GM23338 (cell line): ENCODE results near the gene RPL36A. TPM values are rescaled to one million over a fixed set of nuclear protein-coding genes. Genes with fewer than 3 reads are reported as not detected.

Experiments
- ATAC-seq: fragments of 200-7000 bp; cut with Tn5 transposase; 3 replicates; pipeline ENCODE4 v1.9.1; 2020
- DNase-seq: peaks from one replicate; pipeline ENCODE4 v3.0.0-alpha.2; 2015; ENCODE audit warnings: low spot score
- H2AFZ ChIP-seq: fragments of 200-600 bp; sonication (generic); 2 replicates; pipeline ENCODE4 v1.8.0; 2016; ENCODE audit warnings: antibody characterized with exemption, mild to moderate bottlenecking, moderate library complexity
- H3F3A ChIP-seq: fragments of 200-600 bp; sonication (generic); replicated peaks from 2 replicates; pipeline ENCODE4 v1.8.0; 2017; ENCODE audit warnings: antibody characterized with exemption, mixed run types, low read depth
- H3K27ac ChIP-seq: fragments of 200-600 bp; sonication (generic); 2 replicates; pipeline ENCODE4 v1.6.1; 2016; ENCODE audit warnings: low read depth
- H3K27me3 ChIP-seq: fragments of 200-600 bp; sonication (generic); 2 replicates; pipeline ENCODE4 v1.8.0; 2016; ENCODE audit warnings: mild to moderate bottlenecking, mixed run types, moderate library complexity; ENCODE audit not compliant: insufficient read depth
- H3K36me3 ChIP-seq: fragments of 200-600 bp; sonication (generic); 2 replicates; pipeline ENCODE4 v1.8.0; 2016; ENCODE audit warnings: mild to moderate bottlenecking; ENCODE audit not compliant: insufficient read depth
- H3K4me1 ChIP-seq: fragments of 200-600 bp; sonication (generic); 2 replicates; pipeline ENCODE4 v1.8.0; 2016; ENCODE audit warnings: mild to moderate bottlenecking, moderate library complexity; ENCODE audit not compliant: insufficient read depth
- H3K4me2 ChIP-seq: fragments of 200-600 bp; sonication (generic); 2 replicates; pipeline ENCODE4 v1.7.1; 2017; ENCODE audit warnings: mixed run types
- H3K4me3 ChIP-seq: fragments of 200-600 bp; sonication (generic); 2 replicates; pipeline ENCODE4 v1.6.1; 2016; ENCODE audit warnings: mixed run types
- H3K79me2 ChIP-seq: fragments of 200-600 bp; sonication (generic); replicated peaks from 2 replicates; pipeline ENCODE4 v1.8.0; 2017; ENCODE audit warnings: mild to moderate bottlenecking; ENCODE audit not compliant: insufficient read depth
- H3K9me2 ChIP-seq: fragments of 200-600 bp; sonication (generic); 2 replicates; pipeline ENCODE4 v1.8.0; 2017; ENCODE audit not compliant: insufficient read depth
- H4K20me1 ChIP-seq: fragments of 200-600 bp; sonication (generic); replicated peaks from 2 replicates; pipeline ENCODE4 v1.8.0; 2017; ENCODE audit warnings: mild to moderate bottlenecking; ENCODE audit not compliant: insufficient read depth
- H3K27ac Mint-ChIP-seq: 2 replicates; pipeline ENCODE4 v1.8.0; 2020; ENCODE audit warnings: inconsistent platforms, mild to moderate bottlenecking, moderate library complexity, mixed read lengths
- H3K27me3 Mint-ChIP-seq: 3 replicates; pipeline ENCODE4 v1.8.0; 2022; ENCODE audit warnings: low read depth, mild to moderate bottlenecking, moderate library complexity, mixed read lengths, inconsistent platforms; ENCODE audit not compliant: insufficient read depth, poor library complexity
- H3K36me3 Mint-ChIP-seq: 3 replicates; pipeline ENCODE4 v1.8.0; 2021; ENCODE audit warnings: low read depth, mild to moderate bottlenecking, inconsistent platforms, moderate library complexity, mixed read lengths
- H3K4me1 Mint-ChIP-seq: 3 replicates; pipeline ENCODE4 v1.8.0; 2020; ENCODE audit warnings: mild to moderate bottlenecking, inconsistent platforms, mixed read lengths
- H3K4me3 Mint-ChIP-seq: 3 replicates; pipeline ENCODE4 v1.8.0; 2021; ENCODE audit warnings: moderate library complexity, mild to moderate bottlenecking, inconsistent platforms, mixed read lengths
- H3K9me3 Mint-ChIP-seq: 3 replicates; pipeline ENCODE4 v1.8.0; 2020; ENCODE audit warnings: moderate library complexity, mild to moderate bottlenecking, inconsistent platforms, mixed read lengths
- CREB1 ChIP-seq: fragments of 250-450 bp; sonication (Bioruptor Pico); IDR thresholded peaks from 2 replicates; pipeline ENCODE4 v1.5.0; 2020; ENCODE audit warnings: low read depth, mild to moderate bottlenecking, moderate library complexity
- EZH2 ChIP-seq: fragments of 200-600 bp; sonication (generic); IDR thresholded peaks from one replicate; pipeline ENCODE4 v1.8.0; 2017; ENCODE audit warnings: antibody characterized with exemption, mild to moderate bottlenecking, low read depth; ENCODE audit not compliant: unreplicated experiment
- JUNB ChIP-seq: IDR thresholded peaks from one replicate; pipeline ENCODE4 v1.6.1; 2016; ENCODE audit warnings: antibody characterized with exemption; ENCODE audit not compliant: unreplicated experiment
- NANOG ChIP-seq: IDR thresholded peaks from 2 replicates; pipeline ENCODE4 v1.6.1; 2016; ENCODE audit warnings: antibody characterized with exemption, borderline replicate concordance
- POLR2AphosphoS5 ChIP-seq: IDR thresholded peaks from 2 replicates; pipeline ENCODE4 v1.6.1; 2016; ENCODE audit warnings: antibody characterized with exemption, low read depth
- ZNF114 ChIP-seq: fragments of 250-450 bp; sonication (Bioruptor Pico); IDR thresholded peaks from 2 replicates; pipeline ENCODE4 v1.5.0; 2020; ENCODE audit warnings: mild to moderate bottlenecking, moderate library complexity
- ZNF331 ChIP-seq: fragments of 250-450 bp; sonication (Bioruptor Pico); IDR thresholded peaks from 2 replicates; pipeline ENCODE4 v1.5.0; 2020; ENCODE audit warnings: low read depth, mild to moderate bottlenecking, moderate library complexity
- polyA plus RNA-seq: library from polyadenylated mRNA; unstranded; fragments of >200 nt; fragmentation: Nextera tagmentation; extraction: Ambion mirVana; gene quantifications from 2 replicates; pipeline ENCODE4 v1.2.1, GENCODE V29; 2016
- total RNA-seq: library from RNA; depleted of rRNA; stranded (reverse); fragments of >200 nt; shearing (Covaris generic); gene quantifications from 2 replicates; pipeline ENCODE4 v1.2.3, GENCODE V29; 2014
- TF ChIP-seq, protein P1 (sequence below): fragments of 250-450 bp; sonication (Bioruptor Pico); IDR thresholded peaks from 2 replicates; pipeline ENCODE4 v1.5.0; 2020; ENCODE audit warnings: mild to moderate bottlenecking, moderate library complexity
- TF ChIP-seq, protein P2 (sequence below), 2 experiments: fragments of 200-600 bp in 1 of 2; sonication (generic) in 1 of 2; conservative IDR thresholded peaks; 2 replicates each; pipeline versions ENCODE4 v1.5.1 to v1.6.1; 2016 to 2017; ENCODE audit warnings: antibody characterized with exemption in 2 of 2, low read depth in 2 of 2, mild to moderate bottlenecking in 2 of 2, moderate library complexity in 1 of 2
- TF ChIP-seq, protein P3 (sequence below): IDR thresholded peaks from 2 replicates; pipeline ENCODE4 v1.6.1; 2016; ENCODE audit warnings: antibody characterized with exemption

Gene RPL36A
- total and polyA plus RNA-seq, 2 experiments from 2014 or later = 901 to 1,348 TPM

DNA sequence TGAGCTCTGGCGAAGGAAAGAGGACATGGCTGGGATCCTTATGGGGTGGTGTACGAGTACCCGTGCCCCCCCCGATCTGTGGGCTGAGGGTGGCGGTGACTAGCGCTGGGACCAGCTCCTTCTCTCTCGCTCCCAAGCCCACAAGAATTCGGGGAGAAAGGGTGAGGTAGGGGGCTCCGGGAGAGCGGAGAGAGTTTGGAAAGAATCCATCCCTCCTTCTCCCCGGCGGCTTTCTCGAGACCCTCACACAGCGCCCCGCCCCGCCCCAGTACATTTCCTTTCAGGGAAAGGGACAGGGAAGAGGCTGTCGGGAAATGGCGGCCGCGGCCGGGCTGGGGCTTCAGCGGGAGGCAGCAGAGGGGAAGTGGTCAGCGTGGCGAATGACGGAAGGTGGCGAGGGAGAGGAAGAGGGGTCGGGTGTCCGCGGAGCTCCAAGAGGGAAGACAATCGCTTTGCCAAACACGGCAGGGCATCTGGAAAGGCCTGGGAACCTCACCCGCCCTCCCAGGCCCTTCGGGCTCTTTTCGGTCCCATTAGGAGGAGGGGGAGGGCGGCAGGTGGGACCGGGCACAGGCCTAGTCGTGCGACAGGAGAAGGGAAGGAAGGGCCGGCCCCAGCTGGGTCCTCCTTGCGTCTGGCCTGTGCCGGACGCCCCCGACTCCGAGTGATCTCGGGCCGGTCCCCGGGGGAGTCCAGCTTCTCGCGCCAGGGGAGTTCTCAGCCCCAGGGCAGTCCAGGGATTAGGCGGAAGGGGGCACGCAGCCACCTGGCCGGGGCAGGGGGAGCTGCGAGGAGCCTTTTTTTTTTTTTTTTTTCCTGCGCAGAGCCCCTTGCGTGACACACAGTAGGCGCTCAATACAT lies 27.4 kb downstream of the RPL36A start:
- no peaks in the 10 kb centered on the region for H3K9me2 ChIP-seq
- no peaks in the 10 kb centered on the region for H3F3A ChIP-seq
- H3K27ac Mint-ChIP-seq = peak overlapping the region; percentile 96
- H3K4me1 ChIP-seq = no peaks in the 10 kb centered on the region; the same call in 1 of the 2 replicates
- DNase-seq (peak; percentile 74), ATAC-seq (peak; percentile 81)
- H3K79me2 ChIP-seq = no peaks in the 10 kb centered on the region
- peak overlapping the region; percentile 90 for H3K4me3 Mint-ChIP-seq
- no peaks in the 10 kb centered on the region; the same call in 1 of the 2 replicates for H3K36me3 ChIP-seq
- peaks cover 21% of the 10 kb centered on the region for H3K36me3 Mint-ChIP-seq
- H3K4me1 Mint-ChIP-seq = peaks cover 27% of the 10 kb centered on the region
- no peaks in the 10 kb centered on the region for H3K27me3 ChIP-seq
- TF ChIP-seq ZNF114 (CRISPR knock-in tag) = no peak
- TF ChIP-seq POLR2AphosphoS5 = peak; percentile 55
- H4K20me1 ChIP-seq = no peaks in the 10 kb centered on the region
- H2AFZ ChIP-seq = peak overlapping the region; percentile 10; the same call in 1 of the 2 replicates
- peak overlapping the region; percentile 59 for H3K4me3 ChIP-seq
- H3K4me2 ChIP-seq = peak overlapping the region; percentile 77
- H3K27ac ChIP-seq = peak overlapping the region; percentile 72
- H3K9me3 Mint-ChIP-seq = no peaks in the 10 kb centered on the region
- H3K27me3 Mint-ChIP-seq = peaks cover 6% of the 10 kb centered on the region

DNA sequence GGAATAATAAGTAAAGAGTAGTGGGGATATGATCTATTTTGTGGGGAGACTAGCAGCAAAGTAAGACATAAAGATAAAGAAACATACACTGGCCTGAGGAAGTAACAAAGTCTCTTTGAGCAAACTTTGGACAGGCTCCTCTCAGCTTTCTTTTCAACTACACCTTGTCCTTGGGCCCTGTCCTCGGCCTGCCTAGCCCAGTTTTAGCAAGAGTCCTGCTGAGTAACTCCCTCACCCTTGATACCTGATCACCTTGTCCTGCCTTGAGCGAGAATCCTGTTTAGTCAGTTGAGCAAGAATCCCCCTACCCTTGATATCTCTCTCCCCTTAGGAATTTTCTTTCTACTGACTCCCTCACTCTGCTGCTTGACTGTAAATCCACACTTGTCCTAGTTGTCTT lies 28.7 kb downstream of the RPL36A start:
- Mint-ChIP-seq H3K27ac (peak overlapping the region; percentile 56; the same call in 1 of the 2 replicates), H3K4me1 (peaks cover 27% of the 10 kb centered on the region), H3K9me3 (no peaks in the 10 kb centered on the region), H3K27me3 (peaks cover 6% of the 10 kb centered on the region), H3K36me3 (peaks cover 18% of the 10 kb centered on the region), H3K4me3 (peak overlapping the region; percentile 90)
- ATAC-seq (no peak), DNase-seq (no peak)
- no peaks in the 10 kb centered on the region for H3K27me3 ChIP-seq
- H3K4me2 ChIP-seq = peak overlapping the region; percentile 77; the same call in 1 of the 2 replicates
- H3K79me2 ChIP-seq = no peaks in the 10 kb centered on the region
- no peaks in the 10 kb centered on the region for H3F3A ChIP-seq
- H4K20me1 ChIP-seq = no peaks in the 10 kb centered on the region
- H3K36me3 ChIP-seq = no peaks in the 10 kb centered on the region
- H3K4me3 ChIP-seq = no peak overlapping the region
- no peaks in the 10 kb centered on the region for H3K9me2 ChIP-seq
- no peaks in the 10 kb centered on the region; the same call in 1 of the 2 replicates for H3K4me1 ChIP-seq
- no peak overlapping the region for H3K27ac ChIP-seq
- H2AFZ ChIP-seq = no peak overlapping the region
- TF ChIP-seq JUNB (no peak), ZNF331 (CRISPR knock-in tag) (no peak), NANOG (no peak), EZH2 (no peak), CREB1 (CRISPR knock-in tag) (no peak)
- TF ChIP-seq, protein P1, sequence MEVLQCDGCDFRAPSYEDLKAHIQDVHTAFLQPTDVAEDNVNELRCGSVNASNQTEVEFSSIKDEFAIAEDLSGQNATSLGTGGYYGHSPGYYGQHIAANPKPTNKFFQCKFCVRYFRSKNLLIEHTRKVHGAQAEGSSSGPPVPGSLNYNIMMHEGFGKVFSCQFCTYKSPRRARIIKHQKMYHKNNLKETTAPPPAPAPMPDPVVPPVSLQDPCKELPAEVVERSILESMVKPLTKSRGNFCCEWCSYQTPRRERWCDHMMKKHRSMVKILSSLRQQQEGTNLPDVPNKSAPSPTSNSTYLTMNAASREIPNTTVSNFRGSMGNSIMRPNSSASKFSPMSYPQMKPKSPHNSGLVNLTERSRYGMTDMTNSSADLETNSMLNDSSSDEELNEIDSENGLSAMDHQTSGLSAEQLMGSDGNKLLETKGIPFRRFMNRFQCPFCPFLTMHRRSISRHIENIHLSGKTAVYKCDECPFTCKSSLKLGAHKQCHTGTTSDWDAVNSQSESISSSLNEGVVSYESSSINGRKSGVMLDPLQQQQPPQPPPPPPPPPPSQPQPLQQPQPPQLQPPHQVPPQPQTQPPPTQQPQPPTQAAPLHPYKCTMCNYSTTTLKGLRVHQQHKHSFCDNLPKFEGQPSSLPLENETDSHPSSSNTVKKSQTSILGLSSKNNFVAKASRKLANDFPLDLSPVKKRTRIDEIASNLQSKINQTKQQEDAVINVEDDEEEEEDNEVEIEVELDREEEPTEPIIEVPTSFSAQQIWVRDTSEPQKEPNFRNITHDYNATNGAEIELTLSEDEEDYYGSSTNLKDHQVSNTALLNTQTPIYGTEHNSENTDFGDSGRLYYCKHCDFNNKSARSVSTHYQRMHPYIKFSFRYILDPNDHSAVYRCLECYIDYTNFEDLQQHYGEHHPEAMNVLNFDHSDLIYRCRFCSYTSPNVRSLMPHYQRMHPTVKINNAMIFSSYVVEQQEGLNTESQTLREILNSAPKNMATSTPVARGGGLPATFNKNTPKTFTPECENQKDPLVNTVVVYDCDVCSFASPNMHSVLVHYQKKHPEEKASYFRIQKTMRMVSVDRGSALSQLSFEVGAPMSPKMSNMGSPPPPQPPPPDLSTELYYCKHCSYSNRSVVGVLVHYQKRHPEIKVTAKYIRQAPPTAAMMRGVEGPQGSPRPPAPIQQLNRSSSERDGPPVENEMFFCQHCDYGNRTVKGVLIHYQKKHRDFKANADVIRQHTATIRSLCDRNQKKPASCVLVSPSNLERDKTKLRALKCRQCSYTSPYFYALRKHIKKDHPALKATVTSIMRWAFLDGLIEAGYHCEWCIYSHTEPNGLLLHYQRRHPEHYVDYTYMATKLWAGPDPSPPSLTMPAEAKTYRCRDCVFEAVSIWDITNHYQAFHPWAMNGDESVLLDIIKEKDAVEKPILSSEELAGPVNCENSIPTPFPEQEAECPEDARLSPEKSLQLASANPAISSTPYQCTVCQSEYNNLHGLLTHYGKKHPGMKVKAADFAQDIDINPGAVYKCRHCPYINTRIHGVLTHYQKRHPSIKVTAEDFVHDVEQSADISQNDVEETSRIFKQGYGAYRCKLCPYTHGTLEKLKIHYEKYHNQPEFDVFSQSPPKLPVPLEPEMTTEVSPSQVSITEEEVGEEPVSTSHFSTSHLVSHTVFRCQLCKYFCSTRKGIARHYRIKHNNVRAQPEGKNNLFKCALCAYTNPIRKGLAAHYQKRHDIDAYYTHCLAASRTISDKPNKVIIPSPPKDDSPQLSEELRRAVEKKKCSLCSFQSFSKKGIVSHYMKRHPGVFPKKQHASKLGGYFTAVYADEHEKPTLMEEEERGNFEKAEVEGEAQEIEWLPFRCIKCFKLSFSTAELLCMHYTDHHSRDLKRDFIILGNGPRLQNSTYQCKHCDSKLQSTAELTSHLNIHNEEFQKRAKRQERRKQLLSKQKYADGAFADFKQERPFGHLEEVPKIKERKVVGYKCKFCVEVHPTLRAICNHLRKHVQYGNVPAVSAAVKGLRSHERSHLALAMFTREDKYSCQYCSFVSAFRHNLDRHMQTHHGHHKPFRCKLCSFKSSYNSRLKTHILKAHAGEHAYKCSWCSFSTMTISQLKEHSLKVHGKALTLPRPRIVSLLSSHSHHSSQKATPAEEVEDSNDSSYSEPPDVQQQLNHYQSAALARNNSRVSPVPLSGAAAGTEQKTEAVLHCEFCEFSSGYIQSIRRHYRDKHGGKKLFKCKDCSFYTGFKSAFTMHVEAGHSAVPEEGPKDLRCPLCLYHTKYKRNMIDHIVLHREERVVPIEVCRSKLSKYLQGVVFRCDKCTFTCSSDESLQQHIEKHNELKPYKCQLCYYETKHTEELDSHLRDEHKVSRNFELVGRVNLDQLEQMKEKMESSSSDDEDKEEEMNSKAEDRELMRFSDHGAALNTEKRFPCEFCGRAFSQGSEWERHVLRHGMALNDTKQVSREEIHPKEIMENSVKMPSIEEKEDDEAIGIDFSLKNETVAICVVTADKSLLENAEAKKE (CRISPR knock-in tag) = no peak
- TF ChIP-seq, protein P2, sequence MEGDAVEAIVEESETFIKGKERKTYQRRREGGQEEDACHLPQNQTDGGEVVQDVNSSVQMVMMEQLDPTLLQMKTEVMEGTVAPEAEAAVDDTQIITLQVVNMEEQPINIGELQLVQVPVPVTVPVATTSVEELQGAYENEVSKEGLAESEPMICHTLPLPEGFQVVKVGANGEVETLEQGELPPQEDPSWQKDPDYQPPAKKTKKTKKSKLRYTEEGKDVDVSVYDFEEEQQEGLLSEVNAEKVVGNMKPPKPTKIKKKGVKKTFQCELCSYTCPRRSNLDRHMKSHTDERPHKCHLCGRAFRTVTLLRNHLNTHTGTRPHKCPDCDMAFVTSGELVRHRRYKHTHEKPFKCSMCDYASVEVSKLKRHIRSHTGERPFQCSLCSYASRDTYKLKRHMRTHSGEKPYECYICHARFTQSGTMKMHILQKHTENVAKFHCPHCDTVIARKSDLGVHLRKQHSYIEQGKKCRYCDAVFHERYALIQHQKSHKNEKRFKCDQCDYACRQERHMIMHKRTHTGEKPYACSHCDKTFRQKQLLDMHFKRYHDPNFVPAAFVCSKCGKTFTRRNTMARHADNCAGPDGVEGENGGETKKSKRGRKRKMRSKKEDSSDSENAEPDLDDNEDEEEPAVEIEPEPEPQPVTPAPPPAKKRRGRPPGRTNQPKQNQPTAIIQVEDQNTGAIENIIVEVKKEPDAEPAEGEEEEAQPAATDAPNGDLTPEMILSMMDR (conservative IDR thresholded peaks at IDR 0.05; ENCODE audit: low read depth in 2 of 2) = no peak
- TF ChIP-seq, protein P3, sequence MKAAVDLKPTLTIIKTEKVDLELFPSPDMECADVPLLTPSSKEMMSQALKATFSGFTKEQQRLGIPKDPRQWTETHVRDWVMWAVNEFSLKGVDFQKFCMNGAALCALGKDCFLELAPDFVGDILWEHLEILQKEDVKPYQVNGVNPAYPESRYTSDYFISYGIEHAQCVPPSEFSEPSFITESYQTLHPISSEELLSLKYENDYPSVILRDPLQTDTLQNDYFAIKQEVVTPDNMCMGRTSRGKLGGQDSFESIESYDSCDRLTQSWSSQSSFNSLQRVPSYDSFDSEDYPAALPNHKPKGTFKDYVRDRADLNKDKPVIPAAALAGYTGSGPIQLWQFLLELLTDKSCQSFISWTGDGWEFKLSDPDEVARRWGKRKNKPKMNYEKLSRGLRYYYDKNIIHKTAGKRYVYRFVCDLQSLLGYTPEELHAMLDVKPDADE = no peak
